Testis (tissue), 3 donors: Measurements from ENCODE around the gene UGT1A6. TPM values are rescaled to one million over a fixed set of nuclear protein-coding genes. Genes with fewer than 3 reads are reported as not detected.

Experiments
- DNase-seq: peaks from one replicate; pipeline ENCODE4 v3.0.0-alpha.2; 2019
- H3K27ac ChIP-seq, 2 donors: fragments of 200-600 bp; sonication (generic); one replicate each; pipeline ENCODE4 v1.5.1; 2019
- H3K27me3 ChIP-seq: fragments of 200-600 bp; sonication (generic); one replicate; pipeline ENCODE4 v1.5.1; 2019
- H3K36me3 ChIP-seq: fragments of 200-600 bp; sonication (generic); one replicate; pipeline ENCODE4 v1.5.1; 2017; ENCODE audit warnings: low read depth; ENCODE audit errors: missing control alignments
- H3K4me1 ChIP-seq: fragments of 200-600 bp; sonication (generic); one replicate; pipeline ENCODE4 v1.5.1; 2019
- H3K4me3 ChIP-seq, 2 donors: fragments of 200-600 bp; sonication (generic); one replicate each; pipeline ENCODE4 v1.5.1; 2017 to 2019
- H3K9me3 ChIP-seq: fragments of 200-600 bp; sonication (generic); one replicate; pipeline ENCODE4 v1.5.1; 2017
- POLR2A ChIP-seq: fragments of 450-650 bp; IDR thresholded peaks from one replicate; pipeline ENCODE4 v1.6.1; 2017; ENCODE audit warnings: antibody characterized with exemption, mild to moderate bottlenecking, moderate library complexity
- WGBS, 2 donors: methylation state at CpG; one replicate each; pipeline ENCODE4 v1.1.5; 2018; 5-methylcytosine and 5-hydroxymethylcytosine counted together
- intact Hi-C: fragments of 100-400 bp; cut with DNase I; formaldehyde crosslinking; loops from one replicate; pipeline ENCODE4 v1.15.1; 2023; ENCODE audit warnings: low total_unique reads
- polyA plus RNA-seq: library from polyadenylated mRNA; stranded (reverse); fragments of 350-450 nt; fragmentation: Illumina TruSeq; extraction: RNeasy Lipid Tissue Mini Kit (QIAGEN cat#74804); gene quantifications from one replicate; pipeline ENCODE4 v1.2.3, GENCODE V29; 2014; ENCODE audit warnings: low read depth, low replicate concordance; ENCODE audit not compliant: insufficient read depth
- total RNA-seq, 2 donors: library from RNA; depleted of rRNA; stranded (reverse); fragments of >200 nt; gene quantifications; one replicate each; pipeline ENCODE4 v1.2.3, GENCODE V29; 2016
- TF ChIP-seq, protein P1 (sequence below), 3 experiments: fragments of 450-650 bp in 2 of 3; fragments of 200-600 bp in 1 of 3; sonication (generic) in 1 of 3; IDR thresholded peaks; one replicate each; pipeline ENCODE4 v1.5.1; 2016 to 2019; ENCODE audit warnings: antibody characterized with exemption in 3 of 3, mild to moderate bottlenecking in 2 of 3, moderate library complexity in 1 of 3

Gene UGT1A6
- total and polyA plus RNA-seq, 3 donors from 2014 or later, result 0.74 to 3.0 TPM; not detected in 1

DNA sequence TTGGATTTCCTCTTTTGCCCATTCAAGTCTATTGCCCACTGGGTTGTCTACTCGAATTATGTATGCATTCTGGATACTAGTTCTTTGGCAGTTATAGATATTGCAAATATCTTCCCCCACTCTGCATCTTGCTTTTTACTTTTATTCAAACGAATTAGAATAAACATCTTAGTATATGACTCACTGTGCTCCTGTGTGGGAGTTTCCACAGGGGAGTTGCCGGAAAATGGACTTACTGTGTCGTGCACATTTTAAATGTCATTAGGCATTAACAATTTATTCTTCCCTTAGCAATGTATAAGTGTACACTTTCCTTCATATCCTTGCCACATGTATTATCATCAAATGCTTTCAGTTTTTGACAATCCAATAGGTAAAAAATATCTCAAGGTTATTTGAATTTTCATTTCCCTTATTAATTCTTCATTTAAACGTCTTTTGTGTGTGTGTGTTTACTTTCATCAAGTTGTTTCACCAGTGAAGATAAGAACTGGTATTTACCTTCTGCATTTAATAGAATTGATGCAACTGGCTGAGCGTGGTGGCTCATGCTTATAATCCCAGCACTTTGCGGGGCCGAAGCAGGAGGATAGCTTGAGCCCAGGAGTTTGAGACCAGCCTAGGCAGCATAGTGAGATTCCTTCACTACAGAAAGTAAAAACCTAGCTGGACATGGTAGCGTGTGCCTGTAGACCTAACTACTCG is 15.4 kb downstream of the UGT1A6 start:
- Histone ChIP-seq H3K4me1 (no peaks in the 10 kb centered on the region), H3K27ac (no peak overlapping the region), H3K9me3 (no peaks in the 10 kb centered on the region), H3K27me3 (no peaks in the 10 kb centered on the region), H3K4me3 (no peak overlapping the region), H3K36me3 (no peaks in the 10 kb centered on the region)
- intact Hi-C loops, result no loop called here
- WGBS, 2 donors, result 57 to 58% methylated on average over 10 of the region's 10 CpGs
- no peak for DNase-seq
- no peak for TF ChIP-seq POLR2A
- TF ChIP-seq, protein P1, sequence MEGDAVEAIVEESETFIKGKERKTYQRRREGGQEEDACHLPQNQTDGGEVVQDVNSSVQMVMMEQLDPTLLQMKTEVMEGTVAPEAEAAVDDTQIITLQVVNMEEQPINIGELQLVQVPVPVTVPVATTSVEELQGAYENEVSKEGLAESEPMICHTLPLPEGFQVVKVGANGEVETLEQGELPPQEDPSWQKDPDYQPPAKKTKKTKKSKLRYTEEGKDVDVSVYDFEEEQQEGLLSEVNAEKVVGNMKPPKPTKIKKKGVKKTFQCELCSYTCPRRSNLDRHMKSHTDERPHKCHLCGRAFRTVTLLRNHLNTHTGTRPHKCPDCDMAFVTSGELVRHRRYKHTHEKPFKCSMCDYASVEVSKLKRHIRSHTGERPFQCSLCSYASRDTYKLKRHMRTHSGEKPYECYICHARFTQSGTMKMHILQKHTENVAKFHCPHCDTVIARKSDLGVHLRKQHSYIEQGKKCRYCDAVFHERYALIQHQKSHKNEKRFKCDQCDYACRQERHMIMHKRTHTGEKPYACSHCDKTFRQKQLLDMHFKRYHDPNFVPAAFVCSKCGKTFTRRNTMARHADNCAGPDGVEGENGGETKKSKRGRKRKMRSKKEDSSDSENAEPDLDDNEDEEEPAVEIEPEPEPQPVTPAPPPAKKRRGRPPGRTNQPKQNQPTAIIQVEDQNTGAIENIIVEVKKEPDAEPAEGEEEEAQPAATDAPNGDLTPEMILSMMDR (IDR thresholded peaks at IDR 0.05), result no peak

DNA sequence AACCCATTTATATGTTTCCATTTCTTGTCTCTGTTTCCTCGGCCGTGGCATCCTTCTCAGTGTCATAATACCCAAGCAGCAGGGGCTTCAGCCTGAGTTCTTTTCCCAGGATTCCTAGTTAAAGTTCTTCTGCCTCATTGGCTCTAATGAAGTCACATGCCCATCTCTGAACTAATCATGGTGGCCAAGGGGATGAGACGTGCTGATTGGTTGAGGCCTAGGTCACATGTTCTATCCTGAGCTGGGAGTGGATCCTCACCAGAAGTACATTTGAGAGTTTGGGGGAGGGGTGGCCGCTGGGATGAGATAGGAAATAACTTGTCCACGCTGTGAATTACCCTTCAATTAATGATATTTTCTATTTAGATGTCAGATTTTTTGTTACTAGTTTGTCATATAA is 16.3 kb downstream of the UGT1A6 start:
- DNase-seq, result peak; percentile 73
- Histone ChIP-seq H3K4me3 (no peak overlapping the region), H3K9me3 (no peaks in the 10 kb centered on the region), H3K4me1 (no peaks in the 10 kb centered on the region), H3K27me3 (no peaks in the 10 kb centered on the region), H3K27ac (no peak overlapping the region), H3K36me3 (no peaks in the 10 kb centered on the region)
- TF ChIP-seq POLR2A, result no peak
- TF ChIP-seq, protein P1 (IDR thresholded peaks at IDR 0.05), result no peak
- intact Hi-C loops, result no loop called here
- WGBS, 2 donors, result 69 to 71% methylated on average over 5 of the region's 5 CpGs

DNA sequence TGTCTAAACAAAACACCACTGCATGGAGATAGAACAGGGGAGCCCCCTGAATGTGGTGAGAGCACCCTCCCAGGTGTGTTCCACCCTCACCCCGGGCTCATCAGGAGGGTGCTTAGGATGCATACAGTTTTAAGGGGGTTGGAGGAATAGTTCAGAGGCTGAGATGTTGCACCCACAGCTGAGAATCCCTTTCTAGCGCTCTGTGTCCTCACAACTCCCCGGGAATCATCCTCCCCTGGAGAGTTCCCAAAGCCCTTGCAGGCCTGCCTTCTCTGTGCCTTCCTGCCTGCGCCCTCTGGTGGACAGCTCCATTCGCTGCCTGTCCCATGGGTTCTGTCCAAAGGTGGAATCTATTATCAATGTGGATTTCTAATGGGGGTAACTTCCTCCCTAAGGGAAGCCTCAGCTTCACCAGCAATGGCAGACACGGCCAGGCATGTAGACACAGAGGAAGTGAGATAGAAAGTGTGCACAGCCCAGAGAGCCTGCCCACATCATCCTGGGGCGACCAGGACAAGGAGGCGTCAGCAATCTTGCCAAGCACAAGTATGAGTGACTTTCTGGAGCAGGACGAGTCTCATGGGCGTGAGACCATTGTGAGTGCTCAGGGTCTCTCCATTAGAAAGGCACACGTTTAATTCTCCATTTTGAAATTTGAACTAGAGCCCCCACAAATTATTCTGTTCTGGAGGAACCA is 18.8 kb downstream of the UGT1A6 start:
- 43 to 59% methylated on average over 8 to 11 of the region's 11 CpGs for WGBS, 2 donors
- H3K36me3 ChIP-seq, result no peaks in the 10 kb centered on the region
- intact Hi-C loops, result no loop called here
- peak; percentile 91 for DNase-seq
- no peak overlapping the region for H3K27ac ChIP-seq
- no peak for TF ChIP-seq POLR2A
- TF ChIP-seq, protein P1 (IDR thresholded peaks at IDR 0.05), result peak; percentile 61 to 81 (median 63)
- H3K4me1 ChIP-seq, result no peaks in the 10 kb centered on the region
- H3K4me3 ChIP-seq, result no peak overlapping the region
- H3K27me3 ChIP-seq, result no peaks in the 10 kb centered on the region
- no peaks in the 10 kb centered on the region for H3K9me3 ChIP-seq

GRCh38 chr2:233712611-233713261 is 20.0 kb downstream of the UGT1A6 start, which contains the start of gene UGT1A5:
TSS of gene UGT1A5 (plus strand) at chr2:233712907. CDS start at chr2:233712992, 85 bp downstream.
- no peaks in the 10 kb centered on the region for H3K27me3 ChIP-seq
- no peaks in the 10 kb centered on the region for H3K36me3 ChIP-seq
- no peaks in the 10 kb centered on the region for H3K4me1 ChIP-seq
- DNase-seq, result no peak
- H3K27ac ChIP-seq, result no peak within 1 kb of the TSS
- no peak for TF ChIP-seq POLR2A
- TF ChIP-seq, protein P1 (IDR thresholded peaks at IDR 0.05), result no peak
- WGBS, 2 donors, result 83 to 87% methylated on average over 14 of the region's 14 CpGs
- no peak within 1 kb of the TSS for H3K4me3 ChIP-seq
- H3K9me3 ChIP-seq, result no peaks in the 10 kb centered on the region
- intact Hi-C loops, result no loop called here
